Endothelial cell (in vitro differentiated cells): ENCODE data around the gene CARMIL1. TPM values are rescaled to one million over a fixed set of nuclear protein-coding genes. Genes with fewer than 3 reads are reported as not detected.

Source experiments
- DNase-seq: peaks from one replicate; pipeline ENCODE4 v3.0.0; 2021; ENCODE audit warnings: low spot score
- H3K27ac Mint-ChIP-seq: one replicate; pipeline ENCODE4 v1.8.0; 2021; ENCODE audit warnings: mixed read lengths, inconsistent platforms; ENCODE audit not compliant: unreplicated experiment
- H3K27me3 Mint-ChIP-seq: one replicate; pipeline ENCODE4 v1.8.0; 2021; ENCODE audit warnings: mild to moderate bottlenecking, moderate library complexity, mixed read lengths, inconsistent platforms; ENCODE audit not compliant: unreplicated experiment
- H3K36me3 Mint-ChIP-seq: one replicate; pipeline ENCODE4 v1.8.0; 2021; ENCODE audit warnings: mild to moderate bottlenecking, low read depth, mixed read lengths, inconsistent platforms; ENCODE audit not compliant: unreplicated experiment
- H3K4me1 Mint-ChIP-seq: one replicate; pipeline ENCODE4 v1.8.0; 2021; ENCODE audit warnings: mild to moderate bottlenecking, mixed read lengths, inconsistent platforms; ENCODE audit not compliant: unreplicated experiment
- H3K4me3 Mint-ChIP-seq: one replicate; pipeline ENCODE4 v1.8.0; 2021; ENCODE audit warnings: mild to moderate bottlenecking, mixed read lengths, inconsistent platforms; ENCODE audit not compliant: unreplicated experiment
- H3K9me3 Mint-ChIP-seq: one replicate; pipeline ENCODE4 v1.8.0; 2021; ENCODE audit warnings: mixed read lengths, inconsistent platforms; ENCODE audit not compliant: unreplicated experiment
- total RNA-seq: library from RNA; stranded (reverse); fragmentation: NEBNext Ultra II Directional; extraction: Animal tissue kit (Norgen Biotek cat#: 25700); gene quantifications from one replicate; pipeline ENCODE4 v1.2.1, GENCODE V29; 2021; ENCODE audit not compliant: unreplicated experiment
- TF ChIP-seq, protein P1 (sequence below): fragments of 200-600 bp; sonication (generic); IDR thresholded peaks from one replicate; pipeline ENCODE4 v1.5.0; 2021; ENCODE audit warnings: antibody characterized with exemption; ENCODE audit not compliant: unreplicated experiment

Gene CARMIL1
- total RNA-seq, 1 donor from 2014 or later, result 32.5 TPM

DNA sequence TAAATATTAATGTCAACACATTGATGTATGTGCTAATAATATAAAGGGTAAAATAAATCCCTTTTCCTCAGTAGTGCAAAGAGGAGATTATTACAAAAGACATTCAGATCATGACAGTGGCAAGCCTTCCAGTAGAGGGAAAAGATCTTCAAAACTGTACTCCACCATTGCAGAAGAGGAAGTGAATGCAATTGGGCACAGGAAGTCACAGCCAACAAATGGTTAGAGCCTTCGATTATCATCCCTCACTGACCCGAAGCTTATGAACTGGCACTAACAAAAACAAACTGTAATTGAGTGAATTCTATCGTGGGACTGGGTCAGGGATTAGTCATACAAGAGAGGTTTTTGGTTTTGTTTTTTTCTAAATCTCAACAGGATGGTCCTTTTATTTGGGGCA, 333.5 kb downstream of the CARMIL1 start:
- Mint-ChIP-seq H3K27me3 (no peaks in the 10 kb centered on the region), H3K27ac (no peak overlapping the region), H3K9me3 (no peaks in the 10 kb centered on the region), H3K4me1 (peaks cover 13% of the 10 kb centered on the region), H3K4me3 (no peak overlapping the region), H3K36me3 (no peaks in the 10 kb centered on the region)
- no peak for DNase-seq
- TF ChIP-seq, protein P1, sequence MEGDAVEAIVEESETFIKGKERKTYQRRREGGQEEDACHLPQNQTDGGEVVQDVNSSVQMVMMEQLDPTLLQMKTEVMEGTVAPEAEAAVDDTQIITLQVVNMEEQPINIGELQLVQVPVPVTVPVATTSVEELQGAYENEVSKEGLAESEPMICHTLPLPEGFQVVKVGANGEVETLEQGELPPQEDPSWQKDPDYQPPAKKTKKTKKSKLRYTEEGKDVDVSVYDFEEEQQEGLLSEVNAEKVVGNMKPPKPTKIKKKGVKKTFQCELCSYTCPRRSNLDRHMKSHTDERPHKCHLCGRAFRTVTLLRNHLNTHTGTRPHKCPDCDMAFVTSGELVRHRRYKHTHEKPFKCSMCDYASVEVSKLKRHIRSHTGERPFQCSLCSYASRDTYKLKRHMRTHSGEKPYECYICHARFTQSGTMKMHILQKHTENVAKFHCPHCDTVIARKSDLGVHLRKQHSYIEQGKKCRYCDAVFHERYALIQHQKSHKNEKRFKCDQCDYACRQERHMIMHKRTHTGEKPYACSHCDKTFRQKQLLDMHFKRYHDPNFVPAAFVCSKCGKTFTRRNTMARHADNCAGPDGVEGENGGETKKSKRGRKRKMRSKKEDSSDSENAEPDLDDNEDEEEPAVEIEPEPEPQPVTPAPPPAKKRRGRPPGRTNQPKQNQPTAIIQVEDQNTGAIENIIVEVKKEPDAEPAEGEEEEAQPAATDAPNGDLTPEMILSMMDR, result no peak

- H3K9me3 Mint-ChIP-seq, result no peaks in the 10 kb centered on the region
- TF ChIP-seq, protein P1, result no peak
- no peak overlapping the region for H3K4me3 Mint-ChIP-seq
- H3K27me3 Mint-ChIP-seq, result no peaks in the 10 kb centered on the region
- no peaks in the 10 kb centered on the region for H3K36me3 Mint-ChIP-seq
- no peak overlapping the region for H3K27ac Mint-ChIP-seq
- no peak for DNase-seq
- peaks cover 9% of the 10 kb centered on the region for H3K4me1 Mint-ChIP-seq
Observed at GRCh38 chr6:25613415-25613814, 334.2 kb downstream of the CARMIL1 start.

- H3K4me1 Mint-ChIP-seq, result peaks cover 6% of the 10 kb centered on the region
- H3K4me3 Mint-ChIP-seq, result no peak overlapping the region
- no peaks in the 10 kb centered on the region for H3K9me3 Mint-ChIP-seq
- H3K27ac Mint-ChIP-seq, result no peak overlapping the region
- H3K27me3 Mint-ChIP-seq, result peaks cover 2% of the 10 kb centered on the region
- DNase-seq, result no peak
- TF ChIP-seq, protein P1, result no peak
- no peaks in the 10 kb centered on the region for H3K36me3 Mint-ChIP-seq
Observed at GRCh38 chr6:25614052-25614451, 334.9 kb downstream of the CARMIL1 start.

GRCh38 chr6:25615471-25615870, 336.3 kb downstream of the CARMIL1 start:
- Mint-ChIP-seq H3K27me3 (peaks cover 3% of the 10 kb centered on the region), H3K36me3 (peaks cover under 1% of the 10 kb centered on the region), H3K4me1 (peaks cover 6% of the 10 kb centered on the region), H3K4me3 (no peak overlapping the region), H3K9me3 (no peaks in the 10 kb centered on the region), H3K27ac (no peak overlapping the region)
- DNase-seq, result no peak
- TF ChIP-seq, protein P1, result no peak

DNA sequence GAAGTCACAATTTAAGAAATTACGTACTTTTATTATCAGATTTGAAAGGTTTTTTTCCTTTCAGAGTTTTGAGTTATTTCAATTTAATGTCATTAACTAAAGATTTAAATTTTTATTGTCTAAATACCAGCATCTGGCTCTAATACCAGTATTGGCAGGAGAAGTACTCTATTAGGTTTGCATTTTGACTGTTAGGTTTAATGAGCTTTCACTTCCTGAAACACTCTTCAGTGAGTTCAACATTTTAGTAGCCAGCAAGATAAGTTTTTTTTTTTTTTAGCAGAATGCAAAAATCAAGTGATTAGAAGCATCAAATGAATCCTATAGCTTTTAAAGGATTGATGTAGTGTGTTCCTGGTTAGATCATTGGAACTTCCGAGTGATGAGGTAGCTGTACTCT, 338.8 kb downstream of the CARMIL1 start:
- no peaks in the 10 kb centered on the region for H3K9me3 Mint-ChIP-seq

More for the DNA sequence above, 338.8 kb downstream of the CARMIL1 start:
- DNase-seq, result no peak
- Mint-ChIP-seq H3K36me3 (peaks cover 12% of the 10 kb centered on the region), H3K27me3 (peaks cover 3% of the 10 kb centered on the region), H3K4me1 (peaks cover under 1% of the 10 kb centered on the region), H3K27ac (no peak overlapping the region), H3K4me3 (no peak overlapping the region)
- TF ChIP-seq, protein P1, result no peak
